ENCODE measurements around the gene NUDT19. TPM values are rescaled to one million over a fixed set of nuclear protein-coding genes. Genes with fewer than 3 reads are reported as not detected.

Gene NUDT19
- total RNA-seq, 4 donors from 2014 or later: 4.2 to 15.2 (median 12.8) TPM

- Histone ChIP-seq H3K4me1 (peaks cover 7 to 26% (median 21%) of the 10 kb centered on the region in 4 donors), H3K4me3 (no peak overlapping the region), H3K36me3 (peaks cover 0 to 5% (median 0%) of the 10 kb centered on the region in 4 donors), H3K9me3 (no peaks in the 10 kb centered on the region), H3K27ac (peak overlapping the region in 1 of 4 donors; percentile 46), H3K27me3 (no peaks in the 10 kb centered on the region)
- TF ChIP-seq POLR2A (IDR thresholded peaks at IDR 0.05) (no peak), EP300 (IDR thresholded peaks at IDR 0.05; ENCODE audit: low read depth) (no peak)
- TF ChIP-seq, protein P1, sequence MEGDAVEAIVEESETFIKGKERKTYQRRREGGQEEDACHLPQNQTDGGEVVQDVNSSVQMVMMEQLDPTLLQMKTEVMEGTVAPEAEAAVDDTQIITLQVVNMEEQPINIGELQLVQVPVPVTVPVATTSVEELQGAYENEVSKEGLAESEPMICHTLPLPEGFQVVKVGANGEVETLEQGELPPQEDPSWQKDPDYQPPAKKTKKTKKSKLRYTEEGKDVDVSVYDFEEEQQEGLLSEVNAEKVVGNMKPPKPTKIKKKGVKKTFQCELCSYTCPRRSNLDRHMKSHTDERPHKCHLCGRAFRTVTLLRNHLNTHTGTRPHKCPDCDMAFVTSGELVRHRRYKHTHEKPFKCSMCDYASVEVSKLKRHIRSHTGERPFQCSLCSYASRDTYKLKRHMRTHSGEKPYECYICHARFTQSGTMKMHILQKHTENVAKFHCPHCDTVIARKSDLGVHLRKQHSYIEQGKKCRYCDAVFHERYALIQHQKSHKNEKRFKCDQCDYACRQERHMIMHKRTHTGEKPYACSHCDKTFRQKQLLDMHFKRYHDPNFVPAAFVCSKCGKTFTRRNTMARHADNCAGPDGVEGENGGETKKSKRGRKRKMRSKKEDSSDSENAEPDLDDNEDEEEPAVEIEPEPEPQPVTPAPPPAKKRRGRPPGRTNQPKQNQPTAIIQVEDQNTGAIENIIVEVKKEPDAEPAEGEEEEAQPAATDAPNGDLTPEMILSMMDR (IDR thresholded peaks at IDR 0.05): no peak
- WGBS, 2 donors (ENCODE audit: low coverage in 1 of 2): 84% methylated on average over 3 of the region's 3 CpGs; no CpG with 5 or more reads in 1 of the 2 donors
- intact Hi-C loops (cut with DNase I; ENCODE audit: low total_unique reads) (no loop called here), in situ Hi-C loops (cut with MboI; ENCODE audit: low pct_ligation_motif_present in 1 of 4, low pct_unique_long_range_greater_than_20kb in 1 of 4, low sequenced_read_pairs in 3 of 4) (no loop called here)
- no peak for DNase-seq
Observed at GRCh38 chr19:32669310-32669709, 22.3 kb upstream of the NUDT19 start.

GRCh38 chr19:32671883-32672593 lies 19.6 kb upstream of the NUDT19 start:
- intact Hi-C loops (cut with DNase I; ENCODE audit: low total_unique reads) (no loop called here), in situ Hi-C loops (cut with MboI; ENCODE audit: low pct_ligation_motif_present in 1 of 4, low pct_unique_long_range_greater_than_20kb in 1 of 4, low sequenced_read_pairs in 3 of 4) (no loop called here)
- Histone ChIP-seq H3K27me3 (peaks cover 13% of the 10 kb centered on the region), H3K4me1 (peaks cover 9 to 39% (median 32%) of the 10 kb centered on the region in 4 donors), H3K9me3 (no peaks in the 10 kb centered on the region), H3K4me3 (no peak overlapping the region), H3K27ac (no peak overlapping the region), H3K36me3 (peaks cover 0 to 5% (median 0%) of the 10 kb centered on the region in 4 donors)
- WGBS, 2 donors (ENCODE audit: low coverage in 1 of 2): 78 to 89% methylated on average over 3 to 14 of the region's 14 CpGs
- no peak for DNase-seq
- no peak for TF ChIP-seq POLR2A (IDR thresholded peaks at IDR 0.05)
- no peak for TF ChIP-seq POLR2AphosphoS5 (IDR thresholded peaks at IDR 0.05)
- no peak for TF ChIP-seq EP300 (IDR thresholded peaks at IDR 0.05; ENCODE audit: low read depth)
- TF ChIP-seq, protein P1 (IDR thresholded peaks at IDR 0.05): no peak

- H3K4me1 ChIP-seq: peaks cover 9 to 39% (median 32%) of the 10 kb centered on the region in 4 donors
- no peak overlapping the region for H3K4me3 ChIP-seq
- TF ChIP-seq POLR2AphosphoS5 (IDR thresholded peaks at IDR 0.05): no peak
- TF ChIP-seq, protein P1 (IDR thresholded peaks at IDR 0.05): no peak
- TF ChIP-seq POLR2A (IDR thresholded peaks at IDR 0.05): no peak
- no peak for TF ChIP-seq EP300 (IDR thresholded peaks at IDR 0.05; ENCODE audit: low read depth)
- in situ Hi-C loops (cut with MboI; ENCODE audit: low pct_ligation_motif_present in 1 of 4, low pct_unique_long_range_greater_than_20kb in 1 of 4, low sequenced_read_pairs in 3 of 4) (no loop called here), intact Hi-C loops (cut with DNase I; ENCODE audit: low total_unique reads) (no loop called here)
- H3K27me3 ChIP-seq: peaks cover 21% of the 10 kb centered on the region
- H3K9me3 ChIP-seq: no peaks in the 10 kb centered on the region
- no peaks in the 10 kb centered on the region for H3K36me3 ChIP-seq
- no peak for DNase-seq
- WGBS, 2 donors (ENCODE audit: low coverage in 1 of 2): 91% methylated on average over 3 of the region's 3 CpGs; no CpG with 5 or more reads in 1 of the 2 donors
- no peak overlapping the region for H3K27ac ChIP-seq
Observed at GRCh38 chr19:32672841-32673240, 18.8 kb upstream of the NUDT19 start.

DNA sequence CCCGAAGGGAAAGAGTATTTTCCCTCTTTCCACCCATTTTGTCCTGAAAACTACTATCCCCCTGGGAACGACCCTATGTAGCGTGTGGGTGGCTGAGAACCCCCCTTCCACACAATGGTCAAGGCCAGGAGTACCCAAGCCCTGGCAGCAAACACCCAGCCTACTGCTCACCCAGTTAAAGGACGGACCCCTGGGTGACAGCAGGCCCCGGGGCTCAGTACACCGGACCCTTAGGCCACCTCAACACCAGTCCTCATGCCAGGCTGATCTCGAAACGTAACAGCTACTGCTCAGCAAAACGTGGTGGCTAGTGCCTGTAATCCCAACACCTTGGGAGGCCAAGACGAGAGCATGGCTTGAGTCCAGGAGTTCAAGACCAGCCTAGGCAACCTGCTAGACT lies 18.0 kb upstream of the NUDT19 start:
- Histone ChIP-seq H3K4me3 (peak overlapping the region in 1 of 4 donors; percentile 82), H3K9me3 (no peaks in the 10 kb centered on the region), H3K36me3 (no peaks in the 10 kb centered on the region), H3K27me3 (peaks cover 28% of the 10 kb centered on the region), H3K4me1 (peaks cover 9 to 39% (median 32%) of the 10 kb centered on the region in 4 donors), H3K27ac (no peak overlapping the region)
- in situ Hi-C loops (cut with MboI; ENCODE audit: low pct_ligation_motif_present in 1 of 4, low pct_unique_long_range_greater_than_20kb in 1 of 4, low sequenced_read_pairs in 3 of 4) (no loop called here), intact Hi-C loops (cut with DNase I; ENCODE audit: low total_unique reads) (no loop called here)
- TF ChIP-seq, protein P1 (IDR thresholded peaks at IDR 0.05): no peak
- TF ChIP-seq POLR2A (IDR thresholded peaks at IDR 0.05): no peak
- no peak for TF ChIP-seq POLR2AphosphoS5 (IDR thresholded peaks at IDR 0.05)
- no peak for TF ChIP-seq EP300 (IDR thresholded peaks at IDR 0.05; ENCODE audit: low read depth)
- DNase-seq: no peak
- 88% methylated on average over 10 of the region's 10 CpGs; no CpG with 5 or more reads in 1 of the 2 donors for WGBS, 2 donors (ENCODE audit: low coverage in 1 of 2)
